NCI-H446 treated with DMSO at 0.1 percent for 48 hours (cell line): ENCODE data around the gene SLC34A2.

ENCODE experiments used
- DNase-seq: peaks from one replicate; lab custom pipeline; 2025; lab: John Stamatoyannopoulos, UW

The SLC34A2 gene

DNA sequence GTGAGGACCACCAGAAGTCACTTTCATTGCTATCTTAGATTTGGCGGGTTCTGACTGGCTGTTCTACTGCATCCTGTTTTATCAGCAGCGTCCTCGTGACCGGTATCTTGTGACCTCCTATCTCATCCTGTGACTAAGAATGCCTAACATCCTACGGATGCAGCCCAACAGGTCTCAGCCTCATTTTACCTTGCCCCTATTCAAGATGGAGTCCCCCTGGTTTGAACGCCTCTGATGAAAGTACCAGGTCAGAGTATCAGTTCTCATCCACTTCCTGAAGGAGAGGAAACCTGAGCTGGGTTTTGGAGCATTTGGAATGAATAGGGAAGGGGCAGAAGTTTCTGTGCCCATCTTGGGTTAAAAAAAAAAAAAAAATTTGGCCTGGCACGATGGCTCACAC, 70.2 kb downstream of the SLC34A2 start:
- no peak for DNase-seq

DNA sequence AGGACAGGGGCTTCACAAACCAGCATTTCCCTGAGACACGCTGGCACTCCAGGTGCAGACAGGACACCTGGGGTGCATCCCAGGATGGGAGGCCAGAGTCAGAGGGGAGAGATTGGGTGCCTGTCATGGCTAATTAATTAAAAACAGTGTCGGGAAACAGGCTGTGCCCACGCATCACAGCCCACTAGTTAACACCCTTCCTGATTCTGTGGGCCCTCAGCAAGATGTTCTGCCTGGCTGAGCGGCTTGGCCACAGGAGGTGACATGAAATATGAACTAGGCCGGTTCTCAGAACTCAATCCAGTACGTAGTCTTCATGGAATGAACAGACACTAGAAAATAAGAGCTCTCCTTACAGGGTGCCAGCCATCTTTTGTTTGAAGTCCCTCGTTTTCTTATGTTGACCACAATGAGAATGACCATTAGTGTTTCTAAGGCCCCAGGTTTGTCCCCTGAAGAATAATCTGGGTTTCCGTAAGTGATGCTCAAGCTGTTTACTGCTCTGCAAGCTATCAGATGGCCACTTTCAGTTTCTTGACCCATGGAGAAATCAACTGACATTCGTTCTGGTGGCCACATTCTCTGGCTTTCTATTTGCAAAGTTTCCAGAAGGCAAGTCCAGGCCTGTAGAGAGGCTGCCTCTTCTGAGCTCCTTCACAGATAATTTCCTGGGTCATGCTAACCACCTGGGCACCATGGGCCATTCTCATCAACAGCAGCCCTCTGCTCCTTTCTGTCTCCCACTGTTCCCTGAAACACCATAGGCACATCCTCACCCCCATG, 72.3 kb downstream of the SLC34A2 start:
- no peak for DNase-seq
